HG03521 (cell line): ENCODE results near the gene GRIK3.

ENCODE experiments used
- ATAC-seq: cut with Tn5 transposase; IDR thresholded peaks from one replicate; pipeline ENCODE4 v1.9.1; 2021; ENCODE audit warnings: mild to moderate bottlenecking, moderate library complexity; ENCODE audit not compliant: unreplicated experiment

Gene GRIK3

GRCh38 chr1:36835696-36836095, 198.6 kb downstream of the GRIK3 start:
- no peak for ATAC-seq

DNA sequence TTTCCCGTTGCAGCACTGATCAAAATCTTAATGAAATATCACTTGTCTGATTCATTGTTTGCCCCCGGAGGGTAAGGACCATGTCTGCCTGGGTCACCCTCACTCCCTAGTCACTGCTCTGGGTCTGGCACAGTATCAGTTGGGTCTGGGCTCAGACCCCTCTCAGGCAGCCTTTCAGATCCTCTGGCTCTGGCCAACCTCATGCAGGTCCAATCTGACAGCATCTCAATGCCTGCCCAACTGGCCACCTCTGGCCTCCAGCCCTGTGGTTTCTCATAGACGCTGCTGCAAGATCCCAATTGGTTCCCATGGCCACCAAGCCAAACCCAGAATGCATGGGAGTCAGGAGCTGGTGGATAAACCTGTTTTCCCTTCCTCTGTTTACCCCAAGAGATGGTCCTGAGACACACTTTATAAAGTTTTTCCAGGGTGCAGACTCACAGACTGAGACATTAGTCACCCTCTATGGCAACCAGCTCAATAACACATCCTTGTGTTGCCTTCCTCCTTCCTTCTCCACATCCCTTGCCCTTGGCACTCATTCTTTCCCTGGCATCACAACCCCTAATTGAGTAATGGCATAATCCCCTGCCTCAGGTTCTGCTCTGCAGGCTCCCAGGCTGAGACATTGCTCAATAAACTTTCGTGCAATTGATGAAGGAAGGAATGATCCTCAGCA, 199.2 kb downstream of the GRIK3 start:
- no peak for ATAC-seq

DNA sequence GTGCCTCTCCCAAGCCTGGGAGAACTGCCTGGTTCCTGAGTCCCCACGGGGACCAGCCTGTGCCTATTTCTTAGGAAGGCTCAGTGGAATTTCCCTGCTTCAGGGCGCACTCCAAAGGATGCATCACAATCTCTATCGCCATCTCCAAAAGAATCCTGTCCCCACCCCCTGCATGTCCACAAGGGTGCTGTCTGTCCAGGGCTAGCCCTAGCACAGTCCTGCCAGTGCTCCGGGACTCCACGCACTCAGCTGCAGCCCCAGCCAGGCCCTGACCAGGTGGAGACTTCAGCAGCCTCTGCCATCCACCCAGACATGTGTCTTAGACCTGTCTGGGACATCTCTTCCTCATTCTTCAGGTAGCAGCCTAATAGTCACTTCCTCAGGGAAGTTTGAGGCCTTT, 199.7 kb downstream of the GRIK3 start:
- ATAC-seq, result no peak

- no peak for ATAC-seq
Observed at GRCh38 chr1:36831186-36831810, 203.0 kb downstream of the GRIK3 start.

- no peak for ATAC-seq
Observed at GRCh38 chr1:36829961-36830360, 204.4 kb downstream of the GRIK3 start.

DNA sequence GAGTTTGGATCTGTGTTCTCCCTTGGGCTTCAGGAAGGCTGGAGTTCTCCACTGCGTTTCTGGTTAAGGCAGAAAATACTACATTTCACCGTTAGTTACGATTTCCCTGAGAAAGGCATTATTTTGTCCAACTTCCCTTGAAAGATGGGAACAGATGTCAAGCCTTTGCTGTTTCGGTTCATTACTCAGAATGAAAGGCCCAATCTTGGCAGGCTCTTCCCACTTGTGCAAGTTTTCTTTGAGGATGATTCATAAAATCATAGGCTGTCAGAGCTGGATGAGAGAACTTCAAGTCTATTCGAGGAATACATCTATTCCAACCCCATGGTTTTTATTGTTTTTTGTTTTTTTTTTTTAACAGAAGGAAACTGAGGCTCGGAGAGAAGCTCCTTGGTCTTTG, 205.2 kb downstream of the GRIK3 start:
- no peak for ATAC-seq

GRCh38 chr1:36825226-36825625, 209.1 kb downstream of the GRIK3 start:
- no peak for ATAC-seq

DNA sequence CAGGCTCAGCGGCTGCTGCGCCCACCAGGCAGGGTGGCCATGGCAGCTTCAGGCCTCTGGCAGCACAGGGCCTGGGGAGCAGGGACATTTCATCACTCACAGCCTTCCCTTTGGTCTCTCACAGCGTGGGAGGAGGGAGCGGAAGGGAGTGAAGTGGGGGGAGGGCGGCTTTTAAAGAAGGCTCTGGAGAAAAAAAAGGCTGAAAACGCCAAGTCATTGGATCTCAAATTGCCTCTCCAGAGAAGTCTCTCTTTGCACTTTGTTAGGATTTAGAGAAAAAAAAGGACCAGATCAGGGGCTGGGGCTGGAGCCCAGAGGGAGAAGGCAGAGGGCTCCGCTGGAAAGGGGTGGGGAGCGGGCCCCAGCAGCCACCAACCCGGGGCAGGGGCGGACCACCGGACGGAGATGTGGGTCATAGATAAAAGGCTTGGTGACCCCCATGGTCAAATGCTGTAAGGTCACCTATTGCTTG, 209.9 kb downstream of the GRIK3 start:
- ATAC-seq, result no peak

- no peak for ATAC-seq
Observed at GRCh38 chr1:36822648-36823047, 211.7 kb downstream of the GRIK3 start.

- no peak for ATAC-seq
Observed at GRCh38 chr1:36821386-36821785, 212.9 kb downstream of the GRIK3 start.

DNA sequence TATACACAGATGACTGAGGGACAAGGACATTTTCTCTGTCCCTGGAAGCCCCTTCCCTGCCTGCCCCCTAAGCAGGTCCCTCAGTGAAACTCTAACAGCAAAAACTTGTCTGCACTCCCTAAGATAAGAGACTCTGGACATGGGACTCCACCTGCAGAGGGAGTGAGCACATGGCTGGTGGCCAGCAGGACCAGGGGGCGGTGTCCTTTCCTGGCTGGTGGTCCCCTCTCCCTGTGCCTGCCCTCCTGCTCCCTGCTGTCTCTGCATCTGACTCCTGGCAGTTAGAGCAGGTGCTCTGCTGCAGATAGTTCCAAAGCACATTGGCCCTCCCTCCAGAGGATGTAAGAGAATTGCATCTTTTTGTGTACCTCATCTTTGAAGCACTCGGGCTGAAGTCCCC, 215.5 kb downstream of the GRIK3 start:
- ATAC-seq, result no peak

DNA sequence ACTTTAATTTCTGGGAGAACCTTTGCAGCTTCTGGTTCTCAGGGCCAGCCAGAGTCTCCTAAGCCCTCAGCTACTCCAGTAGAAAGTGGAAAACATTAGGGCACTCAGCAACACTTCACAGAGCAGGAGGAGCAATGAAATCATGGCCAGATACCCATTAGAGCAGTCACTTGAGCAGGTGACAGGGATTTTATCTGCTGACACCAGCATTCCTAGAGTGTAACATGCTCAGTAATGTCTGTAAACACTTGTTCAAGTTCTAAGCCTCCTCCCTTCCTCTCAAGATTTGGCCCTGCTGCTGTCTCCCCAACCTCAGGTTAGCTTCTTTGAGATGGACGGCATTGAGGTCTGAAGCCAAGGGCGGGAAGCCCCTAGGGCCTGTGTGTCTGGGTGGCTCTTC, 218.0 kb downstream of the GRIK3 start:
- no peak for ATAC-seq

DNA sequence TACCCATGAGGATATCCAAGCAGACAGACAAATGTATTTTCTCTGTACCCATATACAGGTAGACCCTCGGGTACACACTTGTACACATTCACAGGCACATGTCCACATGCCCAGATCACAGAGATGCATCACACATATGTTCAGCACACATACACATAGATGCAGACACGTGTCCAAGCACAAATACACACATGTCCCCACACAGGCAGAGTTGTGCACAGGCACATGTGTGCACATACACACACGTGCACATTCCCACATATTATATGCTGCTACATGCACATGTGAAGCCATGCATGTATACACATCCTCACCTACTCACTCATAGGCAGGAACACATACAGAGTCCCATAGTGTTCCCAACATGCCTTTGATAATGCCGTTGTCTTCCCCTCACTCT, 219.5 kb downstream of the GRIK3 start:
- no peak for ATAC-seq

DNA sequence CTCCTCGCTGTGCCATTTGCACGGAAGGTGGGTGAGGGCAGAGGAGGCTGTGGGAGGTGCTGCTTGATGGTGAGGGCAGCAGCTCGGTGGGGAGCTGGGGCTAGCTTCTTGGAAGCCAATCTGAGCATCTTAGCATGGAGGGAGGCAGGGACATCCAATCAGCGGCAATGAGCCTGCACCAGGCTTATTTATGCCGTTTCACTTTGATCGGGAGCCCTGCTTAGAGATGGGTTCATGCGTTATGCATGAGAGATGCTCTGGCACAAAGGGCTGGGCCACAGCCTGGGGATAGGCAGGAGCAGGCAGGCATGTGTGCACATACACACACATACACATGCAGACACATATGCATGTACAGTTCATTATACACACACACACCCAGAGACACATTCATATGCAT, 220.2 kb downstream of the GRIK3 start:
- no peak for ATAC-seq

- no peak for ATAC-seq
Observed at GRCh38 chr1:36807262-36807661, 227.1 kb downstream of the GRIK3 start.

DNA sequence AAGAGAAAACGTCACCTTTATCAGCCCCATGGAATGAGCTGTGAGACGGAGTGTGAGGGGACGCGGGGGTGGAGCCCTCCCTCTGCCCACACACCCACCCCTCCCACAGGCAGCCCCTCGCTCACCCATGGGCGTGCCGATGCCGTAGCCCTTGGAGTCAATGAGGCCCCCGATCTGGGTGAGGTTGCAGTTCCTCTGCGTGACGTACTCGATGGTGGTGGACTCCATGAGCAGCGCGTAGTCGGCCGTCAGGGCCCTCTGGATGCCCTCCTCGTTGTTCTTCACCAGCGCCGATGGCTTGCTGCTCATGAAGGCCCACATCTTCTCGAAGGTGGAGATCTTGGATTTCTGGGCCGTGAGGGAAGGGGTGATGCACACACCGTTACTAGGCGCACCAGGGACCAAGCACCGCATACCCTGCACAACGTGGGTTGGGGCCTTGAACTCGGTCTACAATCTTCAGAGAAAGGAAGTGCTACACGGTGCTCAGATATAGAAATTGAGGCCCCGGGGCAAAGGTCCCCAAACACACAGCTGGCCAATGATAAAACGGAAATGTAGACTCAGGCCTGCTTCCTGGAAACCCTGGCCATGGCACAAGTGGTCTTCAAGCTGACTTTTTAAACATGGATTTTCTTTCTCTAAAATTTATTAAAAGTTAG, 228.2 kb downstream of the GRIK3 start:
- no peak for ATAC-seq

- no peak for ATAC-seq
Observed at GRCh38 chr1:36804669-36805314, 229.5 kb downstream of the GRIK3 start.

GRCh38 chr1:36803868-36804570, 230.3 kb downstream of the GRIK3 start:
- ATAC-seq, result no peak

- no peak for ATAC-seq
Observed at GRCh38 chr1:36802018-36802417, 232.3 kb downstream of the GRIK3 start.

DNA sequence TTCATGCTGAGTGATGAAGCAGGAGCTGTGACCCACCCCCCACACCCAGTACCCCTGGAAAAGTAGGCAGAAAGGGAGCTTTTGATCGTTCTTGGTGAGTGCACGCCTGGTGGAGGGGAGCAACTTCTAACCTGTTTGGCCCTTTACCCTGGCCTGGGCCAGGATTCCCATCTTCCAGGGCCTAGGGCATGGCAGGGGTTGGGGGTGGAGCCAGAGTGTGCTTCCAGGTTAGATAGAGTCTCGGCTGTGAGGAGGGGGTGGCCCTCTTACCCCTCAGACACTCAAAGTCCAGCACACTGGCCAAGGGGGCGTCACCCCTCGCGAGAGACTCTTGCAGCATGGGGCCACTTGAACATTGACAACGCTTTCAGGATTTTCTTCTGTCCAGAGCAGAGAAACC, 236.6 kb downstream of the GRIK3 start:
- ATAC-seq, result no peak

DNA sequence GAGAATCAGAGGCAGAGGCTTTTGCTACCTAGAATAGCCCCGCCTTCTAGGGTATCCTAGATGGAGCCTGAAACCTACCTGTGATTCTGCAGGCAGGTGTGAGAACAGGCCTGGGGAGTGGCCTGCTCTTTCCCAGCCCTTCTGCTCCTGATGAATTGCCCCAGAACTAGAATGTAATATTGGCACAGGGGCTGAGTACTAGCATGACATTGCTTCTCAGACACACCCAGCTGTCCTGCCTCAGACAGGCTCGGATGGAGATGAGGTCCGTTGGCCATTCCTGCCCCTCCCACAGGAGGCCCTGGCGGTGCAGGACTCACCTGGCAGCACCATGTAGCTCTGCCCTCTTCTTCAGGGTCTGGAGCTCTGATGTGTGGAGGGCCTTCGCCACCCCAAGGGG, 237.6 kb downstream of the GRIK3 start:
- no peak for ATAC-seq
